Measurements from ENCODE around the gene GALNT15. TPM values are rescaled to one million over a fixed set of nuclear protein-coding genes. Genes with fewer than 3 reads are reported as not detected.

The GALNT15 gene
- polyA plus RNA-seq, 1 donor (not counting 4 experiments of a cell fraction or from before 2014, with no cell fraction given): not detected

GRCh38 chr3:16260046-16260445 lies 85.6 kb downstream of the GALNT15 start:
- H3K4me1 ChIP-seq (ENCODE audit: control insufficient read depth, extremely low read depth, insufficient read depth, low read length): peaks cover 4% of the 10 kb centered on the region
- H3K79me2 ChIP-seq (ENCODE audit: control insufficient read depth, insufficient read depth, low read length): peaks cover 35% of the 10 kb centered on the region
- no peak overlapping the region for H3K27ac ChIP-seq (ENCODE audit: control insufficient read depth, insufficient read depth, low read length)
- H3K9me3 ChIP-seq (ENCODE audit: control insufficient read depth, low read depth, low read length): no peaks in the 10 kb centered on the region
- peaks cover 9 to 18% of the 10 kb centered on the region in 2 experiments for H3K36me3 ChIP-seq (ENCODE audit: control insufficient read depth in 2 of 2, extremely low read depth in 1 of 2, insufficient read depth in 2 of 2, low read length in 2 of 2)
- no peak overlapping the region for H3K4me2 ChIP-seq (ENCODE audit: control insufficient read depth, extremely low read depth, insufficient read depth, low read depth, low read length)
- dilution Hi-C loops (cut with MboI; ENCODE audit: extremely low pct_ligation_motif_present, low sequenced_read_pairs): no loop called here
- no peaks in the 10 kb centered on the region for H3K9me1 ChIP-seq (ENCODE audit: control insufficient read depth, extremely low read depth, insufficient read depth, low read length)
- no peaks in the 10 kb centered on the region for H4K20me1 ChIP-seq (ENCODE audit: control insufficient read depth, extremely low read depth, insufficient read depth, low read length)
- DNase-seq (ENCODE audit: low read depth, low spot score): no peak
- H3K27me3 ChIP-seq (ENCODE audit: control insufficient read depth, extremely low read depth, insufficient read depth, low read length): no peaks in the 10 kb centered on the region
- no peak overlapping the region for H3K4me3 ChIP-seq (ENCODE audit: control insufficient read depth in 2 of 3, extremely low read depth in 1 of 3, insufficient read depth in 2 of 3, low read depth in 1 of 3, low read length in 3 of 3)
- TF ChIP-seq CTCF (optimal IDR thresholded peaks at IDR 0.05 in 1 of 3, IDR thresholded peaks at IDR 0.05 in 1 of 3, conservative IDR thresholded peaks at IDR 0.05 in 1 of 3; ENCODE audit: extremely low read depth in 1 of 3, insufficient read depth in 2 of 3, low read length in 3 of 3): no peak
- no peak for TF ChIP-seq EZH2 (IDR thresholded peaks at IDR 0.05; ENCODE audit: low read length)
- H2AFZ ChIP-seq (ENCODE audit: control insufficient read depth, low read length): no peak overlapping the region
- FAIRE-seq: no peak
- no peak overlapping the region for H3K9ac ChIP-seq (ENCODE audit: control insufficient read depth, extremely low read depth, insufficient read depth, low read length)

- Histone ChIP-seq H3K36me3 (ENCODE audit: control insufficient read depth in 2 of 2, extremely low read depth in 1 of 2, insufficient read depth in 2 of 2, low read length in 2 of 2) (peaks cover 9 to 18% of the 10 kb centered on the region in 2 experiments), H4K20me1 (ENCODE audit: control insufficient read depth, extremely low read depth, insufficient read depth, low read length) (no peaks in the 10 kb centered on the region), H2AFZ (ENCODE audit: control insufficient read depth, low read length) (no peak overlapping the region), H3K4me1 (ENCODE audit: control insufficient read depth, extremely low read depth, insufficient read depth, low read length) (peaks cover 18% of the 10 kb centered on the region), H3K4me2 (ENCODE audit: control insufficient read depth, extremely low read depth, insufficient read depth, low read depth, low read length) (no peak overlapping the region), H3K27ac (ENCODE audit: control insufficient read depth, insufficient read depth, low read length) (no peak overlapping the region), H3K9me1 (ENCODE audit: control insufficient read depth, extremely low read depth, insufficient read depth, low read length) (no peaks in the 10 kb centered on the region), H3K4me3 (ENCODE audit: control insufficient read depth in 2 of 3, extremely low read depth in 1 of 3, insufficient read depth in 2 of 3, low read depth in 1 of 3, low read length in 3 of 3) (no peak overlapping the region), H3K9ac (ENCODE audit: control insufficient read depth, extremely low read depth, insufficient read depth, low read length) (no peak overlapping the region), H3K27me3 (ENCODE audit: control insufficient read depth, extremely low read depth, insufficient read depth, low read length) (no peaks in the 10 kb centered on the region), H3K79me2 (ENCODE audit: control insufficient read depth, insufficient read depth, low read length) (peaks cover 51% of the 10 kb centered on the region), H3K9me3 (ENCODE audit: control insufficient read depth, low read depth, low read length) (no peaks in the 10 kb centered on the region)
- FAIRE-seq: no peak
- no peak for DNase-seq (ENCODE audit: low read depth, low spot score)
- TF ChIP-seq EZH2 (IDR thresholded peaks at IDR 0.05; ENCODE audit: low read length) (no peak), CTCF (optimal IDR thresholded peaks at IDR 0.05 in 1 of 3, IDR thresholded peaks at IDR 0.05 in 1 of 3, conservative IDR thresholded peaks at IDR 0.05 in 1 of 3; ENCODE audit: extremely low read depth in 1 of 3, insufficient read depth in 2 of 3, low read length in 3 of 3) (no peak)
- dilution Hi-C loops (cut with MboI; ENCODE audit: extremely low pct_ligation_motif_present, low sequenced_read_pairs): no loop called here
These were observed 87.7 kb downstream of the GALNT15 start for GRCh38 chr3:16262174-16262573.

All from keratinocyte (primary cell).